ENCODE results near the gene CPB2.

The CPB2 gene

DNA sequence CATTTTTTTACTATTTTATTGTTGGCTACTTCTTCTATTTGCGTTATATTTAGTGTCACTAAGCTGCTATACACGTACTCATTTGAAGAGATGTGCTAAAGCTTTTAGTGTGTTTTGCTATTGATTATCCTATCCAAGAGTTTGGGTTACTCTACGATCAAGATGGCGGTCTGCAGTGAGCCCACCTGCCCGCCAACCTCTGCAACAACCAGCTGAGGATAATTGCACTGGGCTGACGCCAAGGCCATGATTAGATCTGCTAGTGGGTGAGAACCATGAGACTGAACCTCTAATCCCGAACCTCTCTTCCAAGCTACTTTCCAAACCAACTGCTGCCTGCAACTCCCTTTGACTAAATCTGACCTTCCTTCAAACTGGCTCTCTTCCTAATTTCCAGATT is 1.8 kb downstream of the CPB2 start:
- Histone ChIP-seq H3K27me3 (ENCODE audit: control insufficient read depth, low read length) (no peaks in the 10 kb centered on the region), H3K36me3 (ENCODE audit: control insufficient read depth, low read length) (no peaks in the 10 kb centered on the region), H3K4me3 (ENCODE audit: low read length) (no peak overlapping the region), H3F3A (ENCODE audit: control insufficient read depth, insufficient read depth) (no peaks in the 10 kb centered on the region), H4K20me1 (ENCODE audit: control insufficient read depth, insufficient read depth, low read depth, low read length) (no peaks in the 10 kb centered on the region), H3K9me3 (ENCODE audit: control insufficient read depth, insufficient read depth, low read length) (no peaks in the 10 kb centered on the region), H3K79me2 (ENCODE audit: control insufficient read depth, low read length) (no peaks in the 10 kb centered on the region), H3K4me1 (ENCODE audit: control insufficient read depth, low read length) (peaks cover 26% of the 10 kb centered on the region), H3K9me2 (replicated peaks; ENCODE audit: control insufficient read depth, low read length) (no peaks in the 10 kb centered on the region), H3K4me2 (ENCODE audit: low read length) (no peak overlapping the region), H3K27ac (ENCODE audit: low read depth, low read length) (no peak overlapping the region)
- TF ChIP-seq, protein P1, sequence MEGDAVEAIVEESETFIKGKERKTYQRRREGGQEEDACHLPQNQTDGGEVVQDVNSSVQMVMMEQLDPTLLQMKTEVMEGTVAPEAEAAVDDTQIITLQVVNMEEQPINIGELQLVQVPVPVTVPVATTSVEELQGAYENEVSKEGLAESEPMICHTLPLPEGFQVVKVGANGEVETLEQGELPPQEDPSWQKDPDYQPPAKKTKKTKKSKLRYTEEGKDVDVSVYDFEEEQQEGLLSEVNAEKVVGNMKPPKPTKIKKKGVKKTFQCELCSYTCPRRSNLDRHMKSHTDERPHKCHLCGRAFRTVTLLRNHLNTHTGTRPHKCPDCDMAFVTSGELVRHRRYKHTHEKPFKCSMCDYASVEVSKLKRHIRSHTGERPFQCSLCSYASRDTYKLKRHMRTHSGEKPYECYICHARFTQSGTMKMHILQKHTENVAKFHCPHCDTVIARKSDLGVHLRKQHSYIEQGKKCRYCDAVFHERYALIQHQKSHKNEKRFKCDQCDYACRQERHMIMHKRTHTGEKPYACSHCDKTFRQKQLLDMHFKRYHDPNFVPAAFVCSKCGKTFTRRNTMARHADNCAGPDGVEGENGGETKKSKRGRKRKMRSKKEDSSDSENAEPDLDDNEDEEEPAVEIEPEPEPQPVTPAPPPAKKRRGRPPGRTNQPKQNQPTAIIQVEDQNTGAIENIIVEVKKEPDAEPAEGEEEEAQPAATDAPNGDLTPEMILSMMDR (IDR thresholded peaks at IDR 0.05; ENCODE audit: low read depth, low read length, poor library complexity, severe bottlenecking), result no peak
- no peak for TF ChIP-seq EZH2phosphoT487 (IDR thresholded peaks at IDR 0.05; ENCODE audit: borderline replicate concordance, low read length)

DNA sequence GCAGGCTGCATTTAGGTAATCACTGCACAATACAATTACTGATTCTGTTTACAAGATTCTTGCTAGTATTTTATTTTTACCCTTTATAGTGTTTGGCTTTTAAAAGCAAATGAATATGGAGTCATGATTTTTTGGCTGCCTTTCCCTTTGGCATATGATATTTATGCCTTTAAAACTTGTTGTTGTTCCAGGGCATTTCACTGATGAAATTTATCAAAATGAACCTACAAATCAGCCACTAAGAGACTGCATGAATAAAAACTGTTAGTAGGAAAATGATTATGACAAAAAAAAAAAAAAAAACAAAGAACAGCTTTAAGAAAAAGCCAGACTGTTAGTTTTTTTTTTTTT is 2.6 kb downstream of the CPB2 start:
- Histone ChIP-seq H3K9me2 (replicated peaks; ENCODE audit: control insufficient read depth, low read length) (no peaks in the 10 kb centered on the region), H3K4me2 (ENCODE audit: low read length) (peak overlapping the region; percentile 45), H3F3A (ENCODE audit: control insufficient read depth, insufficient read depth) (no peaks in the 10 kb centered on the region), H3K36me3 (ENCODE audit: control insufficient read depth, low read length) (no peaks in the 10 kb centered on the region), H3K4me3 (ENCODE audit: low read length) (no peak overlapping the region), H3K27me3 (ENCODE audit: control insufficient read depth, low read length) (no peaks in the 10 kb centered on the region), H3K79me2 (ENCODE audit: control insufficient read depth, low read length) (no peaks in the 10 kb centered on the region), H3K4me1 (ENCODE audit: control insufficient read depth, low read length) (peaks cover 26% of the 10 kb centered on the region), H4K20me1 (ENCODE audit: control insufficient read depth, insufficient read depth, low read depth, low read length) (no peaks in the 10 kb centered on the region), H3K9me3 (ENCODE audit: control insufficient read depth, insufficient read depth, low read length) (no peaks in the 10 kb centered on the region), H3K27ac (ENCODE audit: low read depth, low read length) (no peak overlapping the region)
- no peak for TF ChIP-seq EZH2phosphoT487 (IDR thresholded peaks at IDR 0.05; ENCODE audit: borderline replicate concordance, low read length)

DNA sequence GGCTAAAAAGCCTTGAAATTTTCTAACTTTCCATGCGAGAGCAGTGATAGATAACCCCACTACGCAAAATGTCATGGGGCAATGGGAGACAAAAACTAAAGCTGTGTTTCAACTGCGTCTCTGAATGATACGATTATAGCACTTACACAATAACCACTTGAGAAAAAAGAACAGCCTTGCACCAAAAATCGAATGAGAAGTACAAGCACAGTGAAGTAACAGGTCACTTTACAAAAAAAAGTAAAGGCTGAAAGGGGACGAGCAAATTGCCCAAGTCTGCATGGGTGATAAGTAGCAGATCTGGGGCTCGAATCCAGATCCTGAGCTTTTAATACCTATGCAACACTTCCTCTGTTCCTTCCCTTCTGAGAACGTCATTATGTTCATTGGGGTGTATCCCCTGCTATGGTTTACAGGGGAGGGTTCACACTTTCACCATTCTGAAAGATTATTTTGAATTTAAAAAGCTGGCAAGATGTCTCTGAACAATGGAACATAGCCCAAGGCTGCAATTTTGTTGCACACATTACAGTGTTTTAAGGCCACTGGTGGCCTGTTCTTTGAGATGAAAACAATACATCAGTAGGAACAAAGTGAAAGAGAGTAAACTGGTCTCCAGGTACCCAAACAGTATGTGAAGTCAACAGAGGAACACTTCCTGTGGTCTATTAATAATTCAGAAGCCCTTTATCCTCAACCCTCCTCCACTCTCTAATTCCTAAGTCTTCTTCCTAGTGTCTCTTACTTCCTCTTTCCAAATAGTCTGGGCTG is 3.2 kb downstream of the CPB2 start:
- Histone ChIP-seq H3K4me3 (ENCODE audit: low read length) (peak overlapping the region; percentile 24; the same call in 1 of the 2 replicates), H3K36me3 (ENCODE audit: control insufficient read depth, low read length) (no peaks in the 10 kb centered on the region), H3K27me3 (ENCODE audit: control insufficient read depth, low read length) (no peaks in the 10 kb centered on the region), H3K79me2 (ENCODE audit: control insufficient read depth, low read length) (no peaks in the 10 kb centered on the region), H3F3A (ENCODE audit: control insufficient read depth, insufficient read depth) (no peaks in the 10 kb centered on the region), H3K27ac (ENCODE audit: low read depth, low read length) (no peak overlapping the region), H3K4me1 (ENCODE audit: control insufficient read depth, low read length) (peaks cover 22% of the 10 kb centered on the region), H3K9me3 (ENCODE audit: control insufficient read depth, insufficient read depth, low read length) (no peaks in the 10 kb centered on the region), H3K4me2 (ENCODE audit: low read length) (peak overlapping the region; percentile 45), H4K20me1 (ENCODE audit: control insufficient read depth, insufficient read depth, low read depth, low read length) (no peaks in the 10 kb centered on the region), H3K9me2 (replicated peaks; ENCODE audit: control insufficient read depth, low read length) (no peaks in the 10 kb centered on the region)
- TF ChIP-seq EZH2phosphoT487 (IDR thresholded peaks at IDR 0.05; ENCODE audit: borderline replicate concordance, low read length), result no peak
- TF ChIP-seq, protein P1 (IDR thresholded peaks at IDR 0.05; ENCODE audit: low read depth, low read length, poor library complexity, severe bottlenecking), result no peak

DNA sequence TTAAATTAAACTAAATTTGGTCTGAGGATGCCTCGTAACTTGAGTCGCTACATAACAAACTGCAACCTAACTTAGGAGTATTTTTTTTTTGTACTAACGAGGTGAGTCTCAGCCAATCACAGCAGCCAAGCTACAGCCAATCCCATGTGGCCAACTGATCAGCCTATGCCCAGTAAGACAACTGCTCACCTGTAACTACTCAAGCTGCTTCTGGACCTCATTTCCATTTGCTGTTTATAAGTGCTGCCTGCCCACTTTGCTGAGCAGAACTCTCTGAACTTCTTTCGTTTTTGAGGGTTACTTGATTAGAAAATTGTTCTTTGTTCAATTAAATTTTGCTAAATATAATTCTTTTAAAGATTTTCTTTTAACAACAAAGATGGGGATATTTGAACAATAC is 3.8 kb downstream of the CPB2 start:
- no peaks in the 10 kb centered on the region for H3K79me2 ChIP-seq (ENCODE audit: control insufficient read depth, low read length)
- H3K4me3 ChIP-seq (ENCODE audit: low read length), result no peak overlapping the region
- H3K36me3 ChIP-seq (ENCODE audit: control insufficient read depth, low read length), result no peaks in the 10 kb centered on the region
- no peaks in the 10 kb centered on the region for H3F3A ChIP-seq (ENCODE audit: control insufficient read depth, insufficient read depth)
- H3K27ac ChIP-seq (ENCODE audit: low read depth, low read length), result no peak overlapping the region
- no peaks in the 10 kb centered on the region for H4K20me1 ChIP-seq (ENCODE audit: control insufficient read depth, insufficient read depth, low read depth, low read length)
- no peaks in the 10 kb centered on the region for H3K9me3 ChIP-seq (ENCODE audit: control insufficient read depth, insufficient read depth, low read length)
- H3K4me2 ChIP-seq (ENCODE audit: low read length), result no peak overlapping the region
- no peak for TF ChIP-seq EZH2phosphoT487 (IDR thresholded peaks at IDR 0.05; ENCODE audit: borderline replicate concordance, low read length)
- TF ChIP-seq, protein P1 (IDR thresholded peaks at IDR 0.05; ENCODE audit: low read depth, low read length, poor library complexity, severe bottlenecking), result no peak
- peaks cover 22% of the 10 kb centered on the region for H3K4me1 ChIP-seq (ENCODE audit: control insufficient read depth, low read length)
- H3K27me3 ChIP-seq (ENCODE audit: control insufficient read depth, low read length), result no peaks in the 10 kb centered on the region
- H3K9me2 ChIP-seq (replicated peaks; ENCODE audit: control insufficient read depth, low read length), result no peaks in the 10 kb centered on the region

Measured in DOHH2 (cell line).